GM21526 (cell line): ENCODE measurements around the gene RIC3.

Source experiments
- ATAC-seq: cut with Tn5 transposase; IDR thresholded peaks from one replicate; pipeline ENCODE4 v1.9.1; 2021; ENCODE audit warnings: moderate library complexity; ENCODE audit not compliant: unreplicated experiment, low FRiP score

RIC3 gene

DNA sequence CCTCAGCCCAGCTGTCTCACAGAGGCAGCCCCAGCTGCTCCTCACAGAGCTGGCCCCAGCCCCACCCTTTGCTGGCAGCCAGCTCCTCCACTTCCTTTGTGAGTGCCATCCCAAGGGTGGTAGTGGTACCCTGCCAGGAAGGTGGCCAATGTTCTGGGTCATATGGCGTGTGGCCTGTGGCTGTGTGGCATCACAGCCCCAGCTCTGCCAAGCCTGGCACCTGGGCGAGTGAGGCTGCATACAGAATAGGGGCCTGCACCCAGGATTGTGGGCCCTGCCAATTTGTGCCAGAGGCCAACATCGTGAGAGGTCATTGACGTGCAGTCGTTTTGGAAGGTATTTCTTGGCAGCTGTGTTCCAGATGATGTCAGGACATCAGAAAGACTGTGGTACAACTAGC lies 77.1 kb downstream of the RIC3 start:
- ATAC-seq: no peak

DNA sequence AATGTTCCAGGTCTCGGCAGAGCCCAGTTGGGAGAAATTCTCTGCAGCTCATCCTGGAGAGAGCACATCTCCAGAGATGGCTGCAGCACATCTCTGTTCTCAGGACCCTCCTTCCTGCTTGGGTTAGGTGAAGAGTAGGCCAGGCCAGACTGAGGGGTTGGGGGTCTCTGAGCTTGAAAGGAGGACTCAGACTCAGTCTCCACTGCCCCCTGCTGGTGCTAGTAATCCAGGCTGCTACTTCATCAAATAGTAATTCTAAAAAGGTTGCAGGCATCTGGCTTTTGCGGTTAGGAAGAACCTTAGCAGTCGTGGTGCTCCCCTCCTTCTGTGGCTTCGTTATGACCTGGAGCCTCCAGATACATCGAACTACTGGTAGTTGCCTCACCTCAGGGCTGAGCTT lies 78.1 kb downstream of the RIC3 start:
- ATAC-seq: no peak

DNA sequence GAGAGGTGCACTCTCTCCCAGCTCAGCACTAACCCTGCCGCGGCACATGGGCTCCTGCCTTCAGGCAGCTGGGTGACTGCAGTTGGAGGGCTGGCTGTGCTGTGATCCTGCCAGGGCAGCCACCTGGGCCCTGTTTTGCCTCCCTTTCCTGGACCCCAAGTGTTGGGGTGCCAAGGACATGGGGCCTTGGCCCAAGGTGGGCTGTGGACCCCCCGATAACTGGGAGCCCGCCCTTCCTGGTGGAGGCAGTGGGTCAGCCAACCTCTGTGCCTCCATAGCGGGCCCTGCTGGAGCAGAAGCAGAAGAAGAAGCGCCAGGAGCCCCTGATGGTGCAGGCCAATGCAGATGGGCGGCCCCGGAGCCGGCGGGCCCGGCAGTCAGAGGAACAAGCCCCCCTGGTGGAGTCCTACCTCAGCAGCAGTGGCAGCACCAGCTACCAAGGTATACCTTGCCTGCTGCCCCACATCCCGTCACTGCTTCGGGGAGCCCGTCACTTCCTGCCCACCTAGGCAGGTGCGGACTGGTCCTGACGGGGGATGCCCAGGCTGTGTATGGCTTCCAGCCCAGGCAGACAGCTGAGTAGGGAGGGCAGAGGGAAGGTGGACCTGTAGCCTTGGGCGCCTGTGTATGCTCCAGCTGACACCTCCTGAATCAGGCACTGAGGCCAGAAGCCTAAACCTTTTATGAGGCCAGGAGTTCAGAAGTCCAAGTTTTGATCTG lies 78.9 kb downstream of the RIC3 start:
- ATAC-seq: no peak

DNA sequence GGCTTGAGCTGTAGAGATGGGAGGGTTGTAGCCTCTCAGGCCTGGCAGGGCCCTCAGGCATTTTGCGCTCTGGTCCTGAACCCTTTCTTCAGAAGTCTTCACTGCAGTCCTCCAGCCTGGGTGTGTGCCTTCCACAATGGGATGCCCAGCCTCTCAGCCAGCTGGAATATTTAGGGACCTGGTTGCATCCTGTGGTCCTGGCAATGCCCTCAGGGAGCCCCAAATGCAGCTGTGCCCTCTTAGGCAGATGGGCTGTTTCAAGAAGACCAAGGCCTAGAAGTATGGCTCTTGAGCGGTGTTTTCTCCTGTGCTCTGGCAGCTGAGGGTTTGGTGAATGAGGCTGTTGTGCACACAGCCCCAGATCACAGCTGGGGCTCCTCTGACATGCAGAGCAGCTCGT lies 81.1 kb downstream of the RIC3 start:
- ATAC-seq: no peak

DNA sequence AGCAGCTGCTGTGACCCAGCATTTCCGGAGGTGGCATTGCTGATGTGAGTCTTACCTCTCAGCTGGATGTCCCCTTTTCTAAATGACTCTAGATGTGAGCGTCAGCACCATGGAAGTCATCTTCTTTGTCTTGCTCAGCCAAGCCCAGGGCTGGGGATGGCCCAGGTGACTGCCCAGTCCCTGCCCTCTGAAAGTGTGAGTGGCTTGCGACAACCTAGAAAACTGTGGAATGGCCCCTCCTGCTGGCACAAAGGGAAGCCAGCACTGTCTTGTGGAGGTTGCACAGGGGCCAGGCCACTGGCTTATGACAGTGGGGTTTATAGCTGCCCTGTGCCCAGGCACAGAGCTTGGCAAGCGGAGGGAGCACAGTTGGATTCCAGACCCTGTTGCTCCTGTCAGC lies 81.6 kb downstream of the RIC3 start:
- ATAC-seq: no peak

DNA sequence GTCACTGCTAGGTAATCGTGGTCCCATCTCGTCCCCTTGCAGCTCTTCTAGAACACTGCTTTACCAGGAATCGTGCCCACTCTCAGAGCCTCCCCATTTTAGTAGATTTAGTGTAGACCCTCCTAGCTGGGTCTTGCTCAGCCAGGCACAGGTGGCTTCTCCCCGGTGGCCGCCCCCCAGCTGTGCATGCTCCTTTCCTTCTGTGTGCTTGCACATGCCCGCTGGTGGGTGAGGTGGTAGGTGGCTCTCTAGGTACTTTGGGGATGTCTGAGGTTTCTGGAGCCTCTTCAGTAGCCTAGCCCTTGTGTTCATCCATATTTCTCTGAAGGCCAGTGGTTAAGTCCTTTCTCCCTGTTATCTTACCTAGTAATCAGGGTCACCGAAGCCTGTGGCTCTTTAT lies 82.3 kb downstream of the RIC3 start:
- ATAC-seq: no peak

DNA sequence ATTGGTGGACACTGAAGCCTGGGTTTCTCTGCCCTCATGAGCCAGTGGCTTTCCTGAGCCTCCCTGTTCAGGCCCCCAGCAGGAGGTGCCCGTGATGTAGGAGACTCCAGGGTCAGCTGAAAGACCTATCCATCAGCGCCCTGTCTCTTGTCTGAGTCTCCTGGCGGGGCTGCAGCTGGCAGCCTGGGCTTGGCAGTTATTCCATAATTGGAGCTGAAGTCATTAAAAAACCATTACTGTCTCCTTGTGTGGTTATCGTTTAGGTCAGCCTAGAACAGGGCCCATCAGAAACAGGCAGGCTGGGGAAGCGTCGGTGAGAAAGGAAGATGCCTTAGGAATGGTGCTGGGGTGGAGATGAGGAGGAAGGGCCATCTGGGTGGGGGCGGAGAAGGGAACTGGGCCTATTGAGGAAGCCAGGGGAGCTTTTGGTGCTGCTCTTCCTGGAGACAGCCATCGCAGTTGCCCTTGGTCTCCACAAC lies 82.8 kb downstream of the RIC3 start:
- ATAC-seq: no peak

DNA sequence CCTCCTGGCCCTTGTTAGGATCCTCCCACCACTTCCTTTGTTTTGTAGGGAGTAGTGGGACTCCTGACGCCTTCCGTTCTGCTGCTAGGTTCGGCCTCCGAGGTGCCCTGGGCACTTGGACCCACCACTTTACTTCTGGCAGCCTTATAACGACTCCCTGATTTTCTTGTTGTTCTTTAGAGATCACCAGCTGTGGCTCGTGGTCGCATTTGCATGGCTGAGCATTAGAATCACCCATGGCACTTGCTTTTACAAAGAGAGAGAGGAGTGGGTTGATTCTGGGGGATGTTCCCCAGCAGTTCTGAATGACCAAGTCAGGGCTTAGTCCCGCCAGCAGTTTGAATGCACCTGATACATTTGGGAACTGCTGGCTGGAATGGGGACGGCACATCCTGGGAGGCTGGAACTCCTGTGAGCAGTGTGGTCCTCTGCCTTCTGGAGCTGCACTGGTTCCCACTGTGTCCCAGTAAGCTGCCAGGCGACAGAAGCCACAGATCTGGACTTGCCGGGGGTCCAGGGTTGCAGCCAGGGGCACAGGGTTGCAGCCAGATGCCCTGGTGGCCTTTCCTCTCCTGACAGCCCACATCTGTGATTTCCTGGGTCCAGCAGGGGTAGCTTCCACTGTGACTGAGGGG lies 83.7 kb downstream of the RIC3 start:
- ATAC-seq: no peak

DNA sequence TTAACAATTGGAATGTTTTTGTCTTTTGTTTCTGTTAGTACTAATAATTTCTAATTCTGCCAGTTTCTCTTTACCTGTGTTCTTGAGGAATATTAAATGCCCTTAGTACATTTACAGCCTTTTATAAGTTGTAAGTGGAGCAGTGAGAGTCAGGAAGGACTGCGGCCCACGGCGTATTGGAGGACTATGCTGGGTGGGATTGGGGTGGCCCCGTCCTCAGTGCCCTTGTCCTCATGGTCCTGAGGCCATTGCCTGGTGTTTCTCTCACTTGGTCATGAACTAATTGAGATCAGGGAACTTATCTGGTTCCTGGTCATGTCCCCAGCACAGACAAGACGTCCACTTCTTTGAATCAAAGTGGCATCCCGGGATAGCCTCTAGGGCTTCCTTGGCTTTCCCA lies 84.5 kb downstream of the RIC3 start:
- no peak for ATAC-seq

DNA sequence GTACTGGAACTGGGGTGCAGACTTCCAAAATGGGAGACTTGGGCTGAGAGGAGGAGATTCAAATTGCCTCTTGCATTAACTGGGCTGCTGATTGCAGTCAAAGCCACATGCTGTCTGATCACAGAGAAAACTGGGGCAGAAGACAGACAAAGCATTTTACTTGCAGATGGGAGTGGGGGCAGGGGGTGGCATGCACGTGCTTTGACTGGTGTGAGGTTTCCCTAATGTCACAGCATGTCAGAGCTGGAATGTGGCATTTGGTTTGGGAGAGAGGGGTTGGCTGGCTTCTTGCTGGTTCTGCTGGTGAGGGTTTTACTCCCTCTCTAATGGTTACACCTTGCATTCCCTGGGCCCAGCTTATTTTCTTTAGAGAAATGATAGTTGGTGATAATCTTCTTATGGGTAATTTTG lies 84.9 kb downstream of the RIC3 start:
- no peak for ATAC-seq

DNA sequence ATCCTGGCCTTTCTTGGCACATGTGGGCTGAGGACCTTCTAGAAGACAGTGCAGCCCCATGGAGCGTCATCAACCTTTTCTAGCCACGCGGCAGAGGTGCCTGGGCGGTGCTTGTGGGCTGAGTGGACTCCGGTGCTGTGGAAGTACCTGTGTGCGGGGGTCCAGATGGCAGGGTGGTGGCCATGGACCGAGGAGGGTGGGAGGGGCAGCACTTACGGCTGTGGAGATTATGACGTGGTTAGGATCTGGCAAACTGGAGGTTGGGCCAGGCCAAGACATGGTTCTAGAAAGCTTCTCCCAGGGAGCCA lies 85.8 kb downstream of the RIC3 start:
- no peak for ATAC-seq

DNA sequence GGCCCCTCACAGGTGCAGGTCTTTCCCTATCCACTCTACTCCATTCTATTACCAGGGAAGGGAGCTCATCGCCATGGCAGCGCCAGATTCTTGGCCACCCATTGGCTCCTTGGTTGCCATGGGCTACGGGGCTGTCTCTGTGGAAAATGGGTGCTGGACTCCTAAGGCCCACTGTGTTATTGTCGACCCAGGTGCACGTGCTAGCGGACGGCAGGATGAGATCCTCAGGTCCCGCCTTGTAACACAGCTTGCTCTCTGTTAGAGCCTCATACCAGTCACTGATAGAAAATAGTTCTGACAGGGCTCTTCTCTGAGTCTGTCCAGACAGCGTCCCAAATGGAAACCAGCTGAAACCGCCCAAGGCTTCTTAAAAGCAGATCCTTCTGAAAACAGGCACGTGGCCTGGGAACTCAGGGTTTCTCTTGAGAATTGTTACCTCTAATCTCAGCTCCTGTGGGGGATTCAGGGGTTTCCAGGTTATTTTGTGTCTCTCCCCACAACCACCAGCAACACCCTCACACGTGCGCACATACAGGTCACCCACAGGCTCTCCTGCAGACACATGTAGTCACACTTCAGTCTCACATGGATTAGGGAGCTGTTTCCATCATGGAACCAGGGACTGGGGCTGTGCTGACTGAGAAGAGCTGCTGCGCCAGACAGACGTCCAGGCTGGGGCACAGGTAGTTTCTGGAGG lies 86.3 kb downstream of the RIC3 start:
- ATAC-seq: no peak

DNA sequence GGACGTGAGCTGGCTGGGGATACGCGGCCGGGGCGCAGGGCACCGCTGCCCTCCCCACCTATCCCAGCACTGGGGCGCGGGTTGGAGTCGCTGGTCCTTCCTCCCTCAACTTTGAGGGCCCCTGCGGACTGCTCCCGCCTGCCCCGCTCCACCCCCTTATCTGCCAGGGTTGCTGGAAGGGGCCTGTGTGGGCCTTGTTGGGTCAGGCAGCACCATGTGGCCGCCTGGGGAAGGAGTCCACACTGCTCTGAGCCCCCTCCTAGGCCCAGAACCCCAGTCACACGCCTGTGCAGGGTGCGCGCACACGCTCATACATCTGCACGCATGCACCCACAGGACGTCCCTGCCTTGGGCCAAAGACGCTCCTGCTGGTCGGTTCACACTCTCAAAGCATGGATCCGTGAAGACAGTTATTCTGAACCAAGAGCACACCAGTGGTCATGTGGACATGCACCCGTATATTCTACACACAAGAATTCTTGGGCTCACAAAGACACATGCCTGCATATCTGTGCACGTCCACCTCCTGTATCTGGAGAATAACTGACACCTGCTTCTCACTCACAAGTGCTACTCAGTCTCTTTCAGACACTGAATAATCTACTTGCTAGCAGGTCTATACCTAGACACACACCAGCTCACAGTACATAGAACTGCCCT lies 87.1 kb downstream of the RIC3 start:
- no peak for ATAC-seq

DNA sequence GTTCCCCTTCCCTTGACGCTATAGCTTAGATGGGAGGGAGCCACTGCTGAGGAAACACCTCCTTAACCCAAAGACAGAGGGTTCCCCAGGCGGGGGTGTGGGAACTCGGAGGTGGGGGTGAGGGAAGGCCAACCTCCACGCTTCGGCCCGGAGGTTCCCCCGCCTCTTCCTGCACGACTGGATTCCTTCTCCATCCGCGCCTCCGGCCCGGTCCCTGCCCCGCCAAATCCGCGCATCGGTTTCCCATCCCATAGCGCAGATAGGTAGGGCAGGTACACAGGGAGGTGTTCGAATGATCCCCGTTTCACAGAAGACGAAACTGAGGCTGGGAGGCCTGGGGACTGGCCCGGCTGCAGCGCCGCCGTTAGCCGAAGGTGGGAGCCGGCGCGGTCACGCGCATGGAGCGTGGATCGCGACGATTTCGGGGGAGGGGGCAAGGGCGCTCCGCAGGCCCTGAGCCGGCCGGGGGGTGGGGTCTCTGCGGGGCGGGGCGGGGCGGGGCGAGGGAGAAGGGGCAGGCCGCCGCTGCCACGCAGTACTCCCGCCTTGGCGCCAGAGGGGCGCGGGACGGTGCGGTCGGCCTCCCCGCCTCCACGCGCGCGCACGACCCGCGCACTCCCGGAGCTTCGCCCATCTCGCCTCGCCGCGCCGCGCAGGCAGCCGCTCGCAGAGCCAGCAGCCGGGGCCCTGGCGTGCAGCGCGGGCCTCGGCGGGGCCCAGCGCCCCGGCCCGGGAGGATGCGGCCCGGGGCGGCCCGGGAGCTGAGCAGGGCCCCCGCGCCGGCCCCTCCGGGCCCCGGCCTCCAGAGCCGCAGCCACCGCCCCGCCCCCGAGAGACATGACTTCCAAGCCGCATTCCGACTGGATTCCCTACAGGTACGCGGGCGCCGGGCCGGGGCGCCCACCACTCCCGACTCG lies 87.9 kb downstream of the RIC3 start, which contains the start of gene TUB:
Gene TUB, plus strand, starts transcription at position 538 of the 917 bp plus-strand sequence. Its CDS starts 300 bp downstream, at position 838.
- ATAC-seq: no peak

DNA sequence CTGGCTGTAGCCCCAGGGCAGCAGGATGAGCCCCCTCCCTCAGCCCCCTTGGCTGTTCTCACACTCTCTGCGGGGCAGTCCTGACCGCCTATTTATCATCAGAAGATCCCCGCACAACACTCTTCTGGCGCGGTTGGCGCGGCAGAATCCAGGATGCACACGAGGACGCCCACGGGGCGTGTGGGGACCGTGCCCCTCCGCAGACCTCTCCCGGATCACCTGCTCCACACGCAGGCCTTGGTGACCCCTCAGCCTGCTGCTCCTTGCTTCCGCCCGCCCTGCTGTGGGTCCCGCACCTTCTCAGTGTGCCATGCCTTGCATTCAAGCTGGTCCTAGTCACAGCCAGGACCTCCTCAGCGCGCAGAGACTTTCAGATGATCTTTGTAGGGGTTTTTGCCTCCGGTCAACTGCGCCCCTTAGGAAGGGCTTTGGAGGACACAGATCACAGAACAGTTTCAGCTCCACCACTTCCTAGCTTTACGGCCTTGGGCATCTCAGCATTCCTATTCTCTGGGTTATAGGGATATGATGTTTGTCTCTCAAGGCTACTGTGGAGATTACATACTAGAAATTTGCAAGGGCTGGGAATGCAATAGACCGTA lies 88.7 kb downstream of the RIC3 start:
- no peak for ATAC-seq

DNA sequence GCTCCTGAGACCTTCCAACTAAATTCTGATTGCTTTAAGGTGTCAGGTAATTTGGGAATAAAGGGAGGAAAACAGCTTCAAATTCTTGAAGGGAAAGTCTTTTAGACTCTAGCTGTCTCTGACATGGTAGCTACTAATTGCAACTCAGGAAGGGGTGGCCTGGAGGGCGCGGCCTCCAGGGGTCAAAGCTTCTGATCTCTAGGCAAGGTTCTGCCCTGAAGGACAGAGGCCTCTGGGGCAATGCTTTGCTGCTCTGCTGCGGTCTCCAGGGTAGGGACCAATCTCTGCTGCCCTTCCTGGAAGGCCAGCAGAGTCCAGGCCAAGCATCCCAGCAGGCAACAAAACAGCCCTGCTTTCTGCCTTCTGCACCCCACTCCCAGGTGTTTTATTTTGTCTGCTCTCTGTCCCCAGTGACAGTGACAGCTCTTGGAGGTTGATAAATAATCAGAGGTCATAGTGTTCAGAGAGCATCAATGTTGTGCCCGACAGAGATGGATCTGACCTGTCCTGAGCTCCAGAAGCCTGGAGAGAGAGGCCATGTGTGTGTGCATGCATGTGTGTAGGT lies 89.6 kb downstream of the RIC3 start:
- ATAC-seq: no peak

DNA sequence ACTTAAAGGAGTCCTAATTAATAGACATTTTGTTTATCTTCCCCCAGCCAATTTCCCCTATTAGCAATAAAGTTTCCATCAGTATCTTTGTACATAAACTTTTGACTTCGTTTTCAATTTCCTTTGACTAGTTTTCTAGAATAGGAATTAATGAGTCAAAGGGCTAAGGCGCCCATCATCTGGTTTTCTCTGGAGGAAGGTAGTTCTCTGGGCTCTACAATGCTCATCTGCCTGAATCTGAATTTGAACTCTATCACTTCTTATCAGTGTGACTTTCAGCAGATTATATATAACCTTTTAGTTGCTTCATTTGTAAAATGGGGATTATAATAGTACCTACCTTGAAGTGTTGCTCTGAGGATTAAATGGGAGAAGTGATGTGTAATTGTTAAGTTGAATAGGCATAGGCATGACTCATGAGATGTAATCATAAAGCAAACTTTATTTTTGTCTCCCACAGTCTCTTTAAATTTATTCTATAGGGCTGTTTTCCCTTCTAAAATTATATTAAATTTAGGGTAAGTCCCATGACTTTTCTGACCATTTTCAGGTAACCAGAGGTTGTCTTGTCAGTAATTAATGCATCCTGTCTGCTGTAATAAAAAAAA lies 93.6 kb downstream of the RIC3 start:
- ATAC-seq: no peak

DNA sequence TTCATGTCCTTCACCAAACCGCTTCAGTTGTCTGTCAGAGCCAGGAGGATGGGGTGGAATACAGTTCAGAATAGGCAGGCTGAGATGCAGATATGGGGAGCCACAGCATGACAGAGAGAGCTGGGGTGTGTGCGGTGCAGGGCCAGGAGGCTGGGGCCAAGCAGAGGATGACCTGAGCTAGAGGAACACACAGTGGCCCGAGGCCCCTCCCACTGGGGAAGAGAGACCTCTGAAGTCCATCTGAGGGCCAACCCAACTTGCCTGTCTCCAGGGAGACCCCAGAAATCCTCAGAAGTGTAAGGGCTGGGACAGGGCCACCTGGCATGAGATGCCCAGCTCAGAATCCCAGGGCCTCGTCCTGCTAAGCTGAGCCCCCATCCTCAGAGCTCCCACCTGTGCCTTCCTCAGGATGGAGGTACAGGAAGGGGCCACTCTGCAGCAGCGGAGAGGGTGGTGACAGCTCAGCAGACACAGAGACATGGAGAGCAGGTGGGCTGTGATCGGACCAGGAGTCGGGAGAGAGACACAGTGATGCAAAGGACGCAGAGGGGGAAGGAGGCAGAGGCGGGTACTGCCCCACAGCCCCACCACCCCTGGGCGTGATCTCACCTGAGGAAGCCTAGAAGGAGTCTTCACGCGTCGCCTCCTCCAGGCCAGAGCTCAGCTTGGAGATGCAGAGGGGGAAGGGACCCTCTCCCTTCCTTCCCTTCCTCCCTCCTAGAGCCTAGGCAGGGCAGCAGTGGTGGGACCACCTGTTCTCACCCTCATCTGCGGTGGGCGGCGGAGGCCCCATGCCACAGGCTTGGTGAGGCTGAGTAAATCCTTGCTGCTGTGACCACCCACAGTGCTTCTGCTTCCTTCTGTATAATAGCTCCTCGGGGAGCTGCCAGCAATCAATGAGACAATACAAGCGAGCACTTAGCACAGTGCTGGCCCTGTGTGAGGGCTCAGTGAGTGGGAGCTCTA lies 96.9 kb downstream of the RIC3 start:
- ATAC-seq: no peak
